Activated T-cell treated with anti-CD3 and anti-CD28 coated beads, Interleukin-2, amount 50 U/mL, for 48 hours (primary cell): ENCODE data around the gene ZFP36.

ENCODE experiments used
- DNase-seq, 2 experiments: peaks; one replicate each; pipeline ENCODE4 v3.0.0-alpha.2; 2020

ZFP36 gene

GRCh38 chr19:39422020-39422419, 15.4 kb downstream of the ZFP36 start:
- no peak for DNase-seq

- no peak for DNase-seq
Observed at GRCh38 chr19:39423258-39424086, 16.8 kb downstream of the ZFP36 start.

- DNase-seq: no peak
Observed at GRCh38 chr19:39424934-39425333, 18.3 kb downstream of the ZFP36 start.

GRCh38 chr19:39425744-39426143, 19.1 kb downstream of the ZFP36 start:
- DNase-seq: no peak

- DNase-seq: no peak
Observed at GRCh38 chr19:39426170-39426569, 19.5 kb downstream of the ZFP36 start.

- DNase-seq: no peak
Observed at GRCh38 chr19:39427707-39428106, 21.1 kb downstream of the ZFP36 start.

GRCh38 chr19:39428283-39429112, 21.9 kb downstream of the ZFP36 start:
- DNase-seq: no peak

- DNase-seq: peak; percentile 83 to 84
Observed at GRCh38 chr19:39430675-39431593, 24.3 kb downstream of the ZFP36 start.

- peak in 1 of 2 experiments; percentile 38 for DNase-seq
Observed at GRCh38 chr19:39432677-39433025, 26.0 kb downstream of the ZFP36 start.

- DNase-seq: peak in 1 of 2 experiments; percentile 37
Observed at GRCh38 chr19:39433480-39434079, 26.9 kb downstream of the ZFP36 start.

GRCh38 chr19:39434123-39435076, 27.8 kb downstream of the ZFP36 start:
- no peak for DNase-seq

- peak; percentile 100 for DNase-seq
Observed at GRCh38 chr19:39435499-39436349, 29.1 kb downstream of the ZFP36 start, which contains the start of gene RPS16. Gene RPS16 (minus strand): TSS chr19:39435949. CDS start chr19:39435895, 54 bp downstream.

- no peak for DNase-seq
Observed at GRCh38 chr19:39436350-39436716, 29.7 kb downstream of the ZFP36 start.

- no peak for DNase-seq
Observed at GRCh38 chr19:39438270-39438934, 31.8 kb downstream of the ZFP36 start.

GRCh38 chr19:39444598-39445195, 38.0 kb downstream of the ZFP36 start:
- peak in 1 of 2 experiments; percentile 36 for DNase-seq

- DNase-seq: peak; percentile 97 to 98
Observed at GRCh38 chr19:39445196-39446111, 38.8 kb downstream of the ZFP36 start, which contains the start of gene SUPT5H. Gene SUPT5H (plus strand): TSS chr19:39445582. CDS start chr19:39445891, 309 bp downstream.

GRCh38 chr19:39446365-39447084, 39.9 kb downstream of the ZFP36 start:
- DNase-seq: peak in 1 of 2 experiments; percentile 37
